Peyer's patch (tissue), 4 donors: Measurements from ENCODE around the gene GNAI3. TPM values are rescaled to one million over a fixed set of nuclear protein-coding genes. Genes with fewer than 3 reads are reported as not detected.

Experiments
- DNase-seq, 3 donors: peaks; one replicate each; pipeline ENCODE4 v3.0.0-alpha.2; 2017 to 2019
- H3K27ac ChIP-seq, 4 donors: fragments of 200-600 bp; sonication (generic); one replicate each; pipeline ENCODE4 v1.5.1; 2016 to 2019
- H3K27me3 ChIP-seq, 2 donors: fragments of 200-600 bp; sonication (generic); one replicate each; pipeline ENCODE4 v1.5.1; 2019
- H3K36me3 ChIP-seq, 3 donors: fragments of 200-600 bp; sonication (generic); one replicate each; pipeline ENCODE4 v1.5.1; 2016 to 2019
- H3K4me1 ChIP-seq, 4 donors: fragments of 200-600 bp; sonication (generic); one replicate each; pipeline ENCODE4 v1.5.1; 2016 to 2019
- H3K4me3 ChIP-seq, 4 donors: fragments of 200-600 bp; sonication (generic); 1 replicate in 3 of 4; 2 replicates in 1 of 4; pipeline ENCODE4 v1.5.1; 2016 to 2019; ENCODE audit warnings: mild to moderate bottlenecking in 1 of 4
- H3K9me3 ChIP-seq, 4 donors: fragments of 200-600 bp; sonication (generic); one replicate each; pipeline ENCODE4 v1.5.1; 2016 to 2019; ENCODE audit warnings: mild to moderate bottlenecking in 1 of 4
- CTCF ChIP-seq, 6 experiments: fragments of 450-650 bp in 4 of 6; fragments of 200-600 bp in 2 of 6; sonication (generic) in 1 of 6; IDR thresholded peaks; one replicate each; pipeline ENCODE4 v1.5.1; 2017 to 2019; ENCODE audit warnings: antibody characterized with exemption in 6 of 6, mild to moderate bottlenecking in 3 of 6, moderate library complexity in 1 of 6
- POLR2A ChIP-seq, 2 donors: fragments of 450-650 bp; IDR thresholded peaks; one replicate each; pipeline ENCODE4 v1.5.1; 2017; ENCODE audit warnings: antibody characterized with exemption in 2 of 2, mild to moderate bottlenecking in 2 of 2, moderate library complexity in 2 of 2
- total RNA-seq, 4 donors: library from RNA; depleted of rRNA; stranded (reverse); fragments of >200 nt; gene quantifications; one replicate each; pipeline ENCODE4 v1.1.0, GENCODE V29; 2016

GNAI3 gene
- total RNA-seq, 4 donors from 2014 or later = 4.1 to 6.8 (median 5.8) TPM

- H3K4me3 ChIP-seq = no peak overlapping the region
- no peak overlapping the region for H3K27ac ChIP-seq
- H3K9me3 ChIP-seq = no peaks in the 10 kb centered on the region
- no peak for DNase-seq
- TF ChIP-seq CTCF (IDR thresholded peaks at IDR 0.05) (no peak), POLR2A (IDR thresholded peaks at IDR 0.05) (no peak)
- peaks cover 0 to 16% (median 4%) of the 10 kb centered on the region in 4 donors for H3K4me1 ChIP-seq
- H3K27me3 ChIP-seq = no peaks in the 10 kb centered on the region
- H3K36me3 ChIP-seq = no peaks in the 10 kb centered on the region
These were observed 5.0 kb upstream of the GNAI3 start for GRCh38 chr1:109543283-109543987.

- Histone ChIP-seq H3K4me1 (peaks cover 0 to 16% (median 4%) of the 10 kb centered on the region in 4 donors), H3K36me3 (no peaks in the 10 kb centered on the region), H3K27me3 (no peaks in the 10 kb centered on the region), H3K4me3 (no peak overlapping the region), H3K9me3 (no peaks in the 10 kb centered on the region), H3K27ac (no peak overlapping the region)
- no peak for TF ChIP-seq CTCF (IDR thresholded peaks at IDR 0.05)
- no peak for TF ChIP-seq POLR2A (IDR thresholded peaks at IDR 0.05)
- DNase-seq = no peak
These were observed 4.3 kb upstream of the GNAI3 start for GRCh38 chr1:109543988-109544735.

GRCh38 chr1:109546311-109547109, 1.9 kb upstream of the GNAI3 start:
- TF ChIP-seq POLR2A (IDR thresholded peaks at IDR 0.05) (no peak), CTCF (IDR thresholded peaks at IDR 0.05) (peak; percentile 71 to 98 (median 90))
- no peaks in the 10 kb centered on the region for H3K36me3 ChIP-seq
- H3K9me3 ChIP-seq = no peaks in the 10 kb centered on the region
- peaks cover 0 to 37% (median 4%) of the 10 kb centered on the region in 4 donors for H3K4me1 ChIP-seq
- no peaks in the 10 kb centered on the region for H3K27me3 ChIP-seq
- peak overlapping the region in 3 of 4 donors; percentile 67 to 80 (median 72) for H3K4me3 ChIP-seq
- peak; percentile 87 to 96 (median 95) for DNase-seq
- H3K27ac ChIP-seq = peak overlapping the region; percentile 91 to 95 (median 94)

- no peaks in the 10 kb centered on the region for H3K27me3 ChIP-seq
- peak; percentile 32 to 66 (median 61) for DNase-seq
These were observed 723 bp upstream of the GNAI3 start for GRCh38 chr1:109547463-109548320.

More at GRCh38 chr1:109547463-109548320, 723 bp upstream of the GNAI3 start:
- Histone ChIP-seq H3K4me3 (peak overlapping the region; percentile 67 to 82 (median 76)), H3K27ac (peak overlapping the region; percentile 91 to 95 (median 94)), H3K9me3 (no peaks in the 10 kb centered on the region), H3K4me1 (peaks cover 0 to 41% (median 4%) of the 10 kb centered on the region in 4 donors), H3K36me3 (no peaks in the 10 kb centered on the region)
- no peak for TF ChIP-seq CTCF (IDR thresholded peaks at IDR 0.05)
- no peak for TF ChIP-seq POLR2A (IDR thresholded peaks at IDR 0.05)
